Endothelial cell of umbilical vein (primary cell): Measurements from ENCODE around the gene OR2AE1. TPM values are rescaled to one million over a fixed set of nuclear protein-coding genes. Genes with fewer than 3 reads are reported as not detected.

ENCODE experiments used
- BruUV-seq: library from RNA; stranded (reverse); fragments of 400-500 nt; replicated peaks from 2 replicates; lab custom pipeline; 2021; lab: Mats Ljungman, UMichigan
- CTCF ChIA-PET: fragments of 300-600, 350-600 bp; sonication (Branson Sonifier 250); formaldehyde crosslinking; loops from one replicate; lab custom pipeline; 2021; ENCODE audit warnings: antibody characterized with exemption, inconsistent platforms; lab: Charles Lee
- POLR2A ChIA-PET: fragments of 300-600, 350-600 bp; sonication (Branson Sonifier 250); formaldehyde crosslinking; loops from one replicate; lab custom pipeline; 2021; ENCODE audit warnings: antibody characterized with exemption, inconsistent platforms; lab: Charles Lee
- DNase-seq: peaks from one replicate; pipeline ENCODE4 v3.0.0-alpha.2; 2011; ENCODE audit warnings: low read depth, low spot score
- FAIRE-seq: peaks from 2 replicates; lab custom pipeline; 2011; peaks lifted over from hg19 to GRCh38; lab: Jason Lieb, UNC
- H2AFZ ChIP-seq: 2 replicates; pipeline ENCODE4 v1.6.0; 2012; ENCODE audit warnings: low read depth, low read length, control low read depth, inconsistent platforms
- H3K27ac ChIP-seq: 2 replicates; pipeline ENCODE4 v1.5.1; 2011; ENCODE audit warnings: low read depth, mild to moderate bottlenecking, control low read depth, low read length, moderate library complexity; ENCODE audit not compliant: insufficient read depth
- H3K27me3 ChIP-seq, 2 experiments: 2 replicates each; pipeline versions ENCODE4 v1.6.0 to v1.6.1; 2011; ENCODE audit warnings: low read length in 2 of 2, mixed read lengths in 1 of 2; ENCODE audit not compliant: control insufficient read depth in 2 of 2, insufficient read depth in 2 of 2
- H3K36me3 ChIP-seq, 2 experiments: 2 replicates in 1 of 2; 3 replicates in 1 of 2; pipeline ENCODE4 v1.5.1; 2011; ENCODE audit warnings: low read length in 2 of 2, mild to moderate bottlenecking in 1 of 2, moderate library complexity in 1 of 2; ENCODE audit not compliant: control insufficient read depth in 2 of 2, insufficient read depth in 2 of 2; ENCODE audit errors: extremely low read depth in 1 of 2
- H3K4me1 ChIP-seq: 3 replicates; pipeline ENCODE4 v1.5.1; 2011; ENCODE audit warnings: mild to moderate bottlenecking, low read length; ENCODE audit not compliant: control insufficient read depth, insufficient read depth; ENCODE audit errors: extremely low read depth
- H3K4me2 ChIP-seq: 2 replicates; pipeline ENCODE4 v1.6.1; 2011; ENCODE audit warnings: low read length, control low read depth, mixed read lengths; ENCODE audit not compliant: insufficient read depth
- H3K4me3 ChIP-seq, 3 experiments: fragments of 200-600 bp in 1 of 3; sonication (generic), shearing (Covaris generic) in 1 of 3; replicated peaks in 1 of 3; 2 replicates each; pipeline ENCODE4 v1.5.1; 2011 to 2016; ENCODE audit warnings: control low read depth in 3 of 3, low read length in 3 of 3, mild to moderate bottlenecking in 2 of 3, inconsistent platforms in 1 of 3, low read depth in 1 of 3, moderate library complexity in 1 of 3; ENCODE audit not compliant: insufficient read depth in 1 of 3
- H3K79me2 ChIP-seq: 2 replicates; pipeline ENCODE4 v1.6.0; 2012; ENCODE audit warnings: low read length, inconsistent platforms; ENCODE audit not compliant: control insufficient read depth, insufficient read depth
- H3K9ac ChIP-seq: replicated peaks from 2 replicates; pipeline ENCODE3; 2011; ENCODE audit warnings: low read length, control low read depth; ENCODE audit not compliant: insufficient read depth; ENCODE audit errors: extremely low read depth
- H3K9me1 ChIP-seq: replicated peaks from 3 replicates; pipeline ENCODE4 v1.6.0; 2011; ENCODE audit warnings: mild to moderate bottlenecking, low read length; ENCODE audit not compliant: control insufficient read depth, insufficient read depth; ENCODE audit errors: extremely low read depth
- H3K9me3 ChIP-seq: replicated peaks from 2 replicates; pipeline ENCODE4 v1.5.1; 2012; ENCODE audit warnings: low read length, inconsistent platforms; ENCODE audit not compliant: control insufficient read depth, insufficient read depth
- H4K20me1 ChIP-seq: replicated peaks from 2 replicates; pipeline ENCODE3; 2011; ENCODE audit warnings: mild to moderate bottlenecking, low read length; ENCODE audit not compliant: control insufficient read depth, insufficient read depth; ENCODE audit errors: extremely low read depth
- CTCF ChIP-seq, 2 donors: IDR thresholded peaks; 1 replicate in 1 of 2; 2 replicates in 1 of 2; pipeline ENCODE4 v1.5.1; 2011; ENCODE audit warnings: low read length in 2 of 2, mild to moderate bottlenecking in 2 of 2, moderate library complexity in 2 of 2, control low read depth in 1 of 2, inconsistent platforms in 1 of 2, low read depth in 1 of 2; ENCODE audit not compliant: insufficient read depth in 1 of 2; ENCODE audit errors: extremely low read depth in 1 of 2
- EZH2 ChIP-seq: IDR thresholded peaks from 2 replicates; pipeline ENCODE4 v1.6.1; 2012; ENCODE audit warnings: borderline replicate concordance, low read depth, mild to moderate bottlenecking, moderate library complexity, low read length, inconsistent platforms; ENCODE audit not compliant: severe bottlenecking
- FOS ChIP-seq: IDR thresholded peaks from 2 replicates; pipeline ENCODE4 v1.6.1; 2011; ENCODE audit warnings: mild to moderate bottlenecking, low read length, moderate library complexity, borderline replicate concordance; ENCODE audit not compliant: insufficient read depth
- GATA2 ChIP-seq: IDR thresholded peaks from 2 replicates; pipeline ENCODE4 v1.7.0; 2011; ENCODE audit warnings: low read depth, mild to moderate bottlenecking, moderate library complexity, mixed read lengths, low read length; ENCODE audit not compliant: insufficient read length, insufficient read depth
- JUN ChIP-seq: IDR thresholded peaks from 2 replicates; pipeline ENCODE4 v1.6.1; 2011; ENCODE audit warnings: borderline replicate concordance, low read depth; ENCODE audit not compliant: insufficient read length, insufficient read depth
- MAX ChIP-seq: IDR thresholded peaks from 2 replicates; pipeline ENCODE4 v1.6.1; 2011; ENCODE audit not compliant: insufficient read depth, insufficient read length
- MYC ChIP-seq: IDR thresholded peaks from one replicate; pipeline ENCODE4 v1.6.1; 2011; ENCODE audit warnings: mild to moderate bottlenecking, low read depth, low read length
- POLR2A ChIP-seq: IDR thresholded peaks from 2 replicates; pipeline ENCODE4 v1.6.1; 2012; ENCODE audit warnings: low read depth, mild to moderate bottlenecking, control low read depth, low read length
- POLR2AphosphoS5 ChIP-seq: IDR thresholded peaks from 2 replicates; pipeline ENCODE4 v1.6.1; 2012; ENCODE audit warnings: low read depth, mild to moderate bottlenecking, control low read depth, low read length, moderate library complexity; ENCODE audit not compliant: insufficient read depth
- dilution Hi-C: fragments of 300-500 bp; cut with MboI; formaldehyde crosslinking; loops from one replicate; pipeline ENCODE4 v1.15.0; 2019; ENCODE audit warnings: low sequenced_read_pairs; ENCODE audit not compliant: extremely low pct_ligation_motif_present
- intact Hi-C: fragments of 100-400 bp; cut with micrococcal nuclease; formaldehyde crosslinking; loops from one replicate; pipeline ENCODE4 v1.10.0; 2022
- polyA plus RNA-seq, 4 experiments: library from polyadenylated mRNA; depleted of rRNA in 3 of 4; stranded (reverse) in 3 of 4; unstranded in 1 of 4; fragments of >200 nt; gene quantifications; 2 replicates each; pipeline versions ENCODE4 v1.2.1 to v1.2.3, GENCODE V29; 2011 to 2012; ENCODE audit warnings: missing spikeins in 1 of 4
- total RNA-seq: library from RNA; stranded (reverse); gene quantifications from 2 replicates; pipeline ENCODE4 v1.2.3, GENCODE V29; 2021

The OR2AE1 gene
- total and polyA plus RNA-seq, 2 donors (not counting 3 experiments of a cell fraction or from before 2014, with no cell fraction given), result 0.18 TPM; not detected in 1

- BruUV-seq, result no TSS peak
- TF ChIP-seq JUN, result no peak
- H3K27ac ChIP-seq, result no peak overlapping the region
- dilution Hi-C loops (no loop called here), intact Hi-C loops (no loop called here)
- no peaks in the 10 kb centered on the region for H3K27me3 ChIP-seq
- FAIRE-seq (no peak), DNase-seq (no peak)
- H3K36me3 ChIP-seq, result no peaks in the 10 kb centered on the region
- POLR2A ChIA-PET, result no interaction called here
- CTCF ChIA-PET, result no interaction called here
- H3K79me2 ChIP-seq, result no peaks in the 10 kb centered on the region
- no peaks in the 10 kb centered on the region for H3K9me3 ChIP-seq
- H3K9me1 ChIP-seq, result no peaks in the 10 kb centered on the region
- H3K4me3 ChIP-seq, result no peak overlapping the region
- H3K4me1 ChIP-seq, result no peaks in the 10 kb centered on the region
- H2AFZ ChIP-seq, result no peak overlapping the region
- H3K9ac ChIP-seq, result no peak overlapping the region
- no peaks in the 10 kb centered on the region for H4K20me1 ChIP-seq
- H3K4me2 ChIP-seq, result no peak overlapping the region
Measured at GRCh38 chr7:99881370-99881769, 4.5 kb upstream of the OR2AE1 start.

GRCh38 chr7:99876491-99876890 lies 342 bp downstream of the OR2AE1 start:
- H3K4me2 ChIP-seq, result no peak overlapping the region
- no peak overlapping the region for H2AFZ ChIP-seq
- no peak overlapping the region for H3K4me3 ChIP-seq
- CTCF ChIA-PET, result no interaction called here
- H3K27me3 ChIP-seq, result no peaks in the 10 kb centered on the region
- H3K27ac ChIP-seq, result no peak overlapping the region
- no peaks in the 10 kb centered on the region for H4K20me1 ChIP-seq
- TF ChIP-seq JUN (no peak), EZH2 (no peak), MAX (no peak), FOS (no peak), GATA2 (no peak), MYC (no peak), POLR2AphosphoS5 (no peak), POLR2A (no peak), CTCF (IDR thresholded peaks at IDR 0.05; ENCODE audit: extremely low read depth in 1 of 2, insufficient read depth in 1 of 2, low read depth in 1 of 2, low read length in 2 of 2) (no peak)
- no peaks in the 10 kb centered on the region for H3K4me1 ChIP-seq
- H3K79me2 ChIP-seq, result no peaks in the 10 kb centered on the region
- POLR2A ChIA-PET, result interaction anchor here (0.6 kb wide), 1 partner anchor 45 kb away, joined by 3 read pairs; no protein-coding TSS in a partner anchor
- no peaks in the 10 kb centered on the region for H3K9me1 ChIP-seq
- no peaks in the 10 kb centered on the region for H3K9me3 ChIP-seq
- dilution Hi-C loops, result no loop called here
- intact Hi-C loops, result no loop called here
- DNase-seq (no peak), FAIRE-seq (no peak)
- no TSS peak for BruUV-seq
- no peak overlapping the region for H3K9ac ChIP-seq
- H3K36me3 ChIP-seq, result no peaks in the 10 kb centered on the region
